GM12874 (cell line): Measurements from ENCODE around the gene FGF21.

Experiments
- TF ChIP-seq, protein P1 (sequence below): IDR thresholded peaks from 2 replicates; pipeline ENCODE4 v1.5.1; 2011; ENCODE audit warnings: low read depth, mild to moderate bottlenecking, control low read depth, low read length, moderate library complexity; ENCODE audit not compliant: insufficient read depth

FGF21 gene

DNA sequence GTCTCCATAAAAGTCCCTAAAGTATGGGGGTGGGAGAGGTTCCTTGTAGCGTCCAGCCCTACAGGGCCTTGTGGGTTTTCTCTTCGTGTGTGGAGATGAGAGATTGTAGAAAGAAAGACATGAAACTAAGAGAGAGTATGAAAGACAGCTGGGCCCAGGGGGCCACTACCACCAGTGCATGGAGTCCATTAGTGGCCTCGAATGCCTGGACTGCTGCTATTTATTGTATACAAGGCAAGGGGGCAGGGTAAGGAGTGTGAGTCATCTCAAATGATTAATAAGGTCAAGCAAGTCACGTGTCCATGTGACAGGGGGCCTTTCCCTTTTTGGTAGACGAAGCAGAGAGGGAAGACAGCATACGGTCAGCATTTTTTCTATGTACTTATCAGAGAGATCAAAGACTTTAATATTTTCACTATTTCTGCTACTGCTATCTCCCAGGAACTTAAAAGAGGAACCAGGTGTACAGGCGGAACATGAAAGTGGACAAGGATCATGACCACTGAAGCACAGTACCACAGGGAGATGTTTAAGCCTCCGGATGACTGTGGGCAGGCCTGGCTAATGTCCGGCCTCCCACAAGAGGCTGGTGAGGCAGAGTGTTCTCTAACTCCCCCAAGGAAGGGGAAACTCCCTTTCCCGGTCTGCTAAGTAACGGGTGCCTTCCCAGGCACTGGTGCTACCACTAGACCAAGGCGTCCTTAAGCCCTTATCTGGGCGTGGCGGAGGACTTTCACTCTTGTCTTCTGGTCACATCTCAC is 25.5 kb downstream of the FGF21 start:
- TF ChIP-seq, protein P1, sequence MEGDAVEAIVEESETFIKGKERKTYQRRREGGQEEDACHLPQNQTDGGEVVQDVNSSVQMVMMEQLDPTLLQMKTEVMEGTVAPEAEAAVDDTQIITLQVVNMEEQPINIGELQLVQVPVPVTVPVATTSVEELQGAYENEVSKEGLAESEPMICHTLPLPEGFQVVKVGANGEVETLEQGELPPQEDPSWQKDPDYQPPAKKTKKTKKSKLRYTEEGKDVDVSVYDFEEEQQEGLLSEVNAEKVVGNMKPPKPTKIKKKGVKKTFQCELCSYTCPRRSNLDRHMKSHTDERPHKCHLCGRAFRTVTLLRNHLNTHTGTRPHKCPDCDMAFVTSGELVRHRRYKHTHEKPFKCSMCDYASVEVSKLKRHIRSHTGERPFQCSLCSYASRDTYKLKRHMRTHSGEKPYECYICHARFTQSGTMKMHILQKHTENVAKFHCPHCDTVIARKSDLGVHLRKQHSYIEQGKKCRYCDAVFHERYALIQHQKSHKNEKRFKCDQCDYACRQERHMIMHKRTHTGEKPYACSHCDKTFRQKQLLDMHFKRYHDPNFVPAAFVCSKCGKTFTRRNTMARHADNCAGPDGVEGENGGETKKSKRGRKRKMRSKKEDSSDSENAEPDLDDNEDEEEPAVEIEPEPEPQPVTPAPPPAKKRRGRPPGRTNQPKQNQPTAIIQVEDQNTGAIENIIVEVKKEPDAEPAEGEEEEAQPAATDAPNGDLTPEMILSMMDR: no peak

DNA sequence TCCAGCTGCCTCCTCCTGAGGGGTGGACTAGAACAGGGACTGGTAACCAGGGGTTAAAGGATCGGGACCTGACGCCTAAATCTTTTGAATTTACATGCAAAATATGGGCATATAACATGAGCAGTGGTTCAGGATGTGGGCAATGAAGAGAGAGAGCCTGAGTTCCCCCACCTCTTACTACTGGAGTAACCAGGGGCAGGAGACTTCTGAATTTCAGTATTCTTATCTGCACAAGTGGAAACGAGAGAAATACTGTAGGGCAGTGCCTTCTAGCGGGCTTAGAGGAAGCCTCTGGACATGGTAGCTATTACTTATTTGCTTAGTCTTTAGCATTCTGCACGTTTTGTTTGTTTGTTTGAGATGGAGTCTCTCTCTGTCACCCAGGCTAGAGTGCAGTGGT is 29.2 kb downstream of the FGF21 start:
- TF ChIP-seq, protein P1: no peak

DNA sequence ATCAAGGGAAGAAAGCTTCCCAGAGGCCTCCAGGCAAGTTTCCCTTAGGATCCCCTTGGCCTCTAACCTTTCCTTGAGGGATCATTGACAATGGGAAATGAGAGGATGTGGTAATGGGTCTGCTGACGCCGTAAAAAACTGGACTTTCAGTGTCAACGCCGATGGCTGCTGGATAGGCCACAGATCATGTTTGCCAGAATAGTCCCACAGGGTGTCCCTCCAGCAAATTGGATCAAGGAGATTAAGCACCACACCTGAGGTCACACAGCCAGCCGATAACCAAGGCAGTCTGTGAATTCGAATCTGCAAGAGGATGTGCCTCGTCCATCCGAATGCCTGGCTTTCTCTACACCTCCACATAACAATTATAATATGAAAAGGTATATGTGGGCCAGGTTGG is 37.9 kb downstream of the FGF21 start:
- TF ChIP-seq, protein P1: no peak

DNA sequence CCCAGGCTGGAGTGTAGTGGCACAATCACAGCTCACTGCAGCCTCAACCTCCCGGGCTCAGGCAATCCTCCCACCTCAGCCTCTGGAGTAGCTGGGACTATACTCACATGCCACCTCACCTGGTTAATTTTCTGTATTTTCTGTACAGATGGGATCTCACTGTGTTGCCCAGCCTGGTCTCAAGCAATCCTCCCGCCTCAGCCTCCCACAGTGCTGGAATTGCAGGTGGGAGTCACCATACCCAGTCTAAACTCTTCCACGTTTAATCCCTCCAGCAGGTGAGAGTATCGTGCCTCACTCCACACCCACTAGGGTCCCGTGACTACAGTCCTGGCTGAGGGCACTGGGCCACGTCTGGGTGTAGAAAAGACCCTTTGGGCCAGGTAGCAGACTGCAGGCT is 39.0 kb downstream of the FGF21 start:
- TF ChIP-seq, protein P1: no peak

DNA sequence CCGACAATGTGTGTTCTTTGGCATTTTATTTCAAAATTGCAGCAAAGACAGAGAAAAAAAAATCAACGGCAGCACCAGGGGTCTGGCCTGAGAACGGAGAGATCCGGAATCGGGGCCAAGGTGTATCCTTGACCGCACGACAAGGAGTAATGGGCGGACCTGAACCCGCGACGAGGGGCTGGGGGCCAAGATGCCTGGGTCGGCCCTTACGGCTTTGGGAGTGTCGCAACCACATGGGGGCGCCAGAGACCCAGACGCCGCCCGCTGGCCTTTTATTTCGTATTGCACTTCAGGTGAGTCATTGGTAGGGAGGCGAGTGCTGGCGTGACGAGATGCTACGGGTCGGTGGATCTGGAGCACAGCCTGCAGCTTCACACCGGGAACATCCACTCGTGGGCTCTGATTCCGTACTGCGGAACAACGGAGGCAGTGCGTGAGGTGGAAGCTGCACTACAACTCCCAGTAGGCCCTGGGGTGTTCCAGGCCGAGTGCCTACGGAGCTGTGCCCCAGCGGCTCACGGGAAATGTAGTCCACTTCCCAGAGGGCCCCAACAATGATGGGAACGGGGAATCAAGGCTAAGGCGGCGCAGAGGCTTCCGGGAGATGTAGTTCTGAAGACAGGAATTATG is 39.8 kb downstream of the FGF21 start:
- TF ChIP-seq, protein P1: peak; percentile 95

DNA sequence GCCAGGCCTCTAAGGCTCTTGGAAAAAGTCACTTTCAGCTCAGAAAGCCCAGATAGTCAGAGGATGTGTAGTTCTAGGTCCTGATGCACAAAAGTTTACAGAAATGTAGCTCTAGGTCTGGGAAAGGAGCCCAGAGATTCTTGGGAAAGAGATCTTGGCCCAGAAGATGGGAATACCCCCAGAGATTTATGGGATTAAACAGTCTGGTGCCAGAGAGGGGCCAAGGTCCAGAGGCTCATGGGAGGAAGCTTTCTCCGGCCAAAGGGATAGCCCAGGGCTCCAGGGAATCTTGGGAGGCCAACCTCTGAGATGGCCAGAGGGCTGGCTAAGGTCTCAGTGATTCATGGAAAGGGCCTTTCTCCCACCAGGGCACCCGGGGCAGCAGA is 40.4 kb downstream of the FGF21 start:
- TF ChIP-seq, protein P1: no peak

DNA sequence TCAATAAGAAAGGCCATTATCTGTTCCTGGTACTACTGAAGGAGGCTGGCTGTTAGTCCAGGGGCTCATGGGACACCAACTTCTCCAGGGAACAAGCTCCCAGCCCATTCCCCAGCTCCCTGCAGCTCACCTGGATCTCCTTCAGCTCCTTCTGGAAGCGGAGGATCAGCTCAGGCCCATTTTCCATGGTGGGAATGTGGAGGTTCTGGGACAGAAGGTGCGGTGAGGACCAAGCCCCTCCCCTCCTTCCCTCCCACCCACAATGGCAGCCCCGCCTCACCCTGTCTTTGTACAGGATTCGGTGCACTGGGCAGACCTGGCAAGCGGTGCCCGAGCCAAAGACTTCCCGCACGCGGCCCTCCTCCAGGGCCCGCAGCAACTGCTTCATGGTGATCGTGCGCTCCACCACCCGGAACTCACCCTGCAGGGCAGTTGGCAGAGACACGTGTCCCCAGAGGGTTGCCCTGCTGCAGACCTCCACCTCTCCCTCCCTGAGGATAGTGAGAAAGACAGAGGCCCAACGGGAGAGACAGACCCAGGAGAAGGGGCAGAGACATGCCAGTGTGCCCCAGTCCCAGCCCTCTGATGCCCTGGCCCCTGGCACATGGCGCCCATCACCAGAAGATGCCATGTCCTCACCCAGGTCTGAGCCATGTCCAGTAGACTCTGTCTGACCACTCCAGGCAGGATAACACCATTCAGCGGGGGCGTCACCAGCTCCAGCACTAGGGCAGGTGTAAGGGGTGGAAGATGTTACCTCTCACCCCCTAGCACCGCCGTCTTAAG is 41.2 kb downstream of the FGF21 start:
- TF ChIP-seq, protein P1: no peak
